Measurements from ENCODE around the gene KIF17.

DNA sequence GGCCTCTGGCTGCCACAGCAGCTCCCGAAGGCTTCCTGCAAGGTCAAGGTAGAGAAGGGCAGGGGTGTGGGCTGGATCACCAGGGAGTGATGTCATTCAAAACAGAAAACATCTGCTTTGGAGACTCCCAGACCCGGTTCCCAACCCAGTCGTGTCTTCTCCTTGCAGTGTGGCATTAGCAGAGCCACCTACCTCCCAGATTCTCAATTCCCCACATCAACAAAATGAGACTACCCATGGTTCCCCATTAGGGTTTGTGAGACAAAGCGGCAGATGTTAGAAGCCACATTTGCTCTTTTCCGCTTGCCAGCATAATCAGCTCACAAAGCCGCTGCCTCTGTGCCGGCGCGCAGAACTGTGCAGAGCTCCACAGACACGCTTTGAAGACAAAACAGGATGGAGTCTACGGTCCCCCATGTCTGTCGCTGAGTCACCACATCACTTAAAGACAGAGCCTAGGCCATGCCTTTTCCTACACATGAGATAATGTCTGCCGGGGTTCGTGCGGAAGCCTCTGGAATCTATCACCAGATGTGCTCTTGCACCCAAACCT lies 12.5 kb downstream of the KIF17 start:
- TF ChIP-seq, protein P1, sequence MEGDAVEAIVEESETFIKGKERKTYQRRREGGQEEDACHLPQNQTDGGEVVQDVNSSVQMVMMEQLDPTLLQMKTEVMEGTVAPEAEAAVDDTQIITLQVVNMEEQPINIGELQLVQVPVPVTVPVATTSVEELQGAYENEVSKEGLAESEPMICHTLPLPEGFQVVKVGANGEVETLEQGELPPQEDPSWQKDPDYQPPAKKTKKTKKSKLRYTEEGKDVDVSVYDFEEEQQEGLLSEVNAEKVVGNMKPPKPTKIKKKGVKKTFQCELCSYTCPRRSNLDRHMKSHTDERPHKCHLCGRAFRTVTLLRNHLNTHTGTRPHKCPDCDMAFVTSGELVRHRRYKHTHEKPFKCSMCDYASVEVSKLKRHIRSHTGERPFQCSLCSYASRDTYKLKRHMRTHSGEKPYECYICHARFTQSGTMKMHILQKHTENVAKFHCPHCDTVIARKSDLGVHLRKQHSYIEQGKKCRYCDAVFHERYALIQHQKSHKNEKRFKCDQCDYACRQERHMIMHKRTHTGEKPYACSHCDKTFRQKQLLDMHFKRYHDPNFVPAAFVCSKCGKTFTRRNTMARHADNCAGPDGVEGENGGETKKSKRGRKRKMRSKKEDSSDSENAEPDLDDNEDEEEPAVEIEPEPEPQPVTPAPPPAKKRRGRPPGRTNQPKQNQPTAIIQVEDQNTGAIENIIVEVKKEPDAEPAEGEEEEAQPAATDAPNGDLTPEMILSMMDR (IDR thresholded peaks at IDR 0.05; ENCODE audit: insufficient read depth, low read length): no peak
- no peak for TF ChIP-seq GABPA (IDR thresholded peaks at IDR 0.05; ENCODE audit: low read depth)
